ENCODE measurements around the gene IGF2BP2. TPM values are rescaled to one million over a fixed set of nuclear protein-coding genes. Genes with fewer than 3 reads are reported as not detected.

IGF2BP2 gene
- total and polyA plus RNA-seq, 2 donors (not counting 1 experiment from before 2014, with no cell fraction given): 0.01 TPM; not detected in 1

DNA sequence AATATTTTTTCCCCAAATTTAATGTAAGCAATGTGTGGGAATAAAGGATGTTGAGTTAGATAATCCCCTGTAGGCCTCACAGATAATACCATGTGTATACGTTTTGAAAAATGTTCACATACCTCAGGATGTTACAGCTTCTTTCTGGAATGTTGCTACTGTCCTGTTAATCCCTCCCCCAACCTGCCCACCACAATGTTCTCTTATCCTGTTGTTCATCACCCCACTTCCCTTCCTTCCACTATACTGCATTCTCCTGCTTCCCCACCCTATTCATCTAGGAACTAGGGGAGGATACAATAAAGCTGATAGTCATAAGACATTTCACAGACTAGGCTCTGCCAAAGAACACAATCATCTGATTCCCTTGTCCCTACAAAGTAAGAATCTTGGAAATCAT, 92.1 kb downstream of the IGF2BP2 start:
- Histone ChIP-seq H3K4me1 (ENCODE audit: control insufficient read depth in 2 of 2, insufficient read depth in 2 of 2, low read length in 2 of 2) (no peaks in the 10 kb centered on the region), H3K9me3 (ENCODE audit: control extremely low read depth in 1 of 3, control insufficient read depth in 2 of 3, insufficient read depth in 1 of 3, low read length in 2 of 3) (no peaks in the 10 kb centered on the region), H3K4me2 (replicated peaks; ENCODE audit: low read depth, low read length, poor library complexity, severe bottlenecking) (no peak overlapping the region), H4K20me1 (ENCODE audit: control insufficient read depth, insufficient read depth, low read length, poor library complexity, severe bottlenecking) (no peaks in the 10 kb centered on the region), H2AFZ (ENCODE audit: insufficient read depth, low read depth, low read length, poor library complexity, severe bottlenecking) (no peak overlapping the region), H3K79me2 (ENCODE audit: control insufficient read depth, insufficient read depth, low read length) (no peaks in the 10 kb centered on the region), H3K9ac (ENCODE audit: low read length) (no peak overlapping the region), H3K27ac (ENCODE audit: low read length in 2 of 2) (no peak overlapping the region), H3K36me3 (replicated peaks in 1 of 2; ENCODE audit: control extremely low read depth in 1 of 2, control insufficient read depth in 1 of 2, extremely low read depth in 1 of 2, insufficient read depth in 2 of 2, low read length in 1 of 2) (no peaks in the 10 kb centered on the region), H3K27me3 (replicated peaks in 1 of 4; ENCODE audit: control extremely low read depth in 1 of 4, control insufficient read depth in 3 of 4, insufficient read depth in 4 of 4, low read length in 3 of 4) (no peaks in the 10 kb centered on the region), H3K4me3 (ENCODE audit: control extremely low read depth in 1 of 5, extremely low read depth in 1 of 5, insufficient read depth in 1 of 5, low read depth in 2 of 5, low read length in 4 of 5) (no peak overlapping the region)
- WGBS (ENCODE audit: insufficient coverage): no CpG with 5 or more reads among the region's 1 CpG
- no peak overlapping the region for H3K4me3 Mint-ChIP-seq
- POLR2A ChIA-PET: no interaction called here
- ATAC-seq (ENCODE audit: low read depth) (no peak), DNase-seq (no peak)
- intact Hi-C loops (cut with micrococcal nuclease): no loop called here
- H3K4me1 Mint-ChIP-seq: no peaks in the 10 kb centered on the region
- CTCF ChIA-PET: interaction anchor here (0.6 kb wide), 1 partner anchor 1130 kb away, joined by 3 read pairs; no protein-coding TSS in a partner anchor
- peaks cover 19% of the 10 kb centered on the region for H3K27me3 Mint-ChIP-seq
- no peak for TF ChIP-seq EZH2 (IDR thresholded peaks at IDR 0.05; ENCODE audit: borderline replicate concordance, insufficient read depth, low read depth, low read length, poor library complexity, severe bottlenecking)
- TF ChIP-seq, protein P1, sequence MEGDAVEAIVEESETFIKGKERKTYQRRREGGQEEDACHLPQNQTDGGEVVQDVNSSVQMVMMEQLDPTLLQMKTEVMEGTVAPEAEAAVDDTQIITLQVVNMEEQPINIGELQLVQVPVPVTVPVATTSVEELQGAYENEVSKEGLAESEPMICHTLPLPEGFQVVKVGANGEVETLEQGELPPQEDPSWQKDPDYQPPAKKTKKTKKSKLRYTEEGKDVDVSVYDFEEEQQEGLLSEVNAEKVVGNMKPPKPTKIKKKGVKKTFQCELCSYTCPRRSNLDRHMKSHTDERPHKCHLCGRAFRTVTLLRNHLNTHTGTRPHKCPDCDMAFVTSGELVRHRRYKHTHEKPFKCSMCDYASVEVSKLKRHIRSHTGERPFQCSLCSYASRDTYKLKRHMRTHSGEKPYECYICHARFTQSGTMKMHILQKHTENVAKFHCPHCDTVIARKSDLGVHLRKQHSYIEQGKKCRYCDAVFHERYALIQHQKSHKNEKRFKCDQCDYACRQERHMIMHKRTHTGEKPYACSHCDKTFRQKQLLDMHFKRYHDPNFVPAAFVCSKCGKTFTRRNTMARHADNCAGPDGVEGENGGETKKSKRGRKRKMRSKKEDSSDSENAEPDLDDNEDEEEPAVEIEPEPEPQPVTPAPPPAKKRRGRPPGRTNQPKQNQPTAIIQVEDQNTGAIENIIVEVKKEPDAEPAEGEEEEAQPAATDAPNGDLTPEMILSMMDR (IDR thresholded peaks at IDR 0.05): no peak
- no peak overlapping the region for H3K27ac Mint-ChIP-seq
- no peaks in the 10 kb centered on the region for H3K9me3 Mint-ChIP-seq (ENCODE audit: insufficient read depth)

DNA sequence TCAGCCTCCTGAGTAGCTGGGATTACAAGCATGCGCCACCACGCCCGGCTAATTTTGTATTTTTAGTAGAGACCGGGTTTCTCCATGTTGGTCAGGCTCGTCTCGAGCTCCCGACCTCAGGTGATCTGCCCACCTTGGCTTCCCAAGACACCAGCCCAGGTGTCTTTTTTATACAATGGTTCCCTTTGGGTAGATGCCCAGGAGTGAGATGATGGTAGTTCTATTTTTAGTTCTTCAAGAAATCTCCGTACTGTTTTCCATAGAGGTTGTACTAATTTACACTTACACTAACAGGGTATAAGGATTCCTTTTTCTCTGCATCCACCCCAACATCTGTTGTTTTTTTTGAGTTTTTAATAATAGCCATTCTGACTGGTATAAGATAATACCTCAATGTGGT, 94.3 kb downstream of the IGF2BP2 start:
- ChIA-PET POLR2A (no interaction called here), CTCF (interaction anchor here (1.0 kb wide), 1 partner anchor 38 kb away, joined by 5 read pairs; no protein-coding TSS in a partner anchor)
- peaks cover 19% of the 10 kb centered on the region for H3K27me3 Mint-ChIP-seq
- H3K4me1 Mint-ChIP-seq: no peaks in the 10 kb centered on the region
- Histone ChIP-seq H3K9ac (ENCODE audit: low read length) (no peak overlapping the region), H3K4me3 (ENCODE audit: control extremely low read depth in 1 of 5, extremely low read depth in 1 of 5, insufficient read depth in 1 of 5, low read depth in 2 of 5, low read length in 4 of 5) (no peak overlapping the region), H3K27me3 (replicated peaks in 1 of 4; ENCODE audit: control extremely low read depth in 1 of 4, control insufficient read depth in 3 of 4, insufficient read depth in 4 of 4, low read length in 3 of 4) (peaks cover 0 to 2% (median 0%) of the 10 kb centered on the region in 4 experiments), H3K4me1 (ENCODE audit: control insufficient read depth in 2 of 2, insufficient read depth in 2 of 2, low read length in 2 of 2) (no peaks in the 10 kb centered on the region), H3K4me2 (replicated peaks; ENCODE audit: low read depth, low read length, poor library complexity, severe bottlenecking) (no peak overlapping the region), H4K20me1 (ENCODE audit: control insufficient read depth, insufficient read depth, low read length, poor library complexity, severe bottlenecking) (no peaks in the 10 kb centered on the region), H3K79me2 (ENCODE audit: control insufficient read depth, insufficient read depth, low read length) (no peaks in the 10 kb centered on the region), H2AFZ (ENCODE audit: insufficient read depth, low read depth, low read length, poor library complexity, severe bottlenecking) (no peak overlapping the region), H3K27ac (ENCODE audit: low read length in 2 of 2) (no peak overlapping the region), H3K9me3 (ENCODE audit: control extremely low read depth in 1 of 3, control insufficient read depth in 2 of 3, insufficient read depth in 1 of 3, low read length in 2 of 3) (no peaks in the 10 kb centered on the region), H3K36me3 (replicated peaks in 1 of 2; ENCODE audit: control extremely low read depth in 1 of 2, control insufficient read depth in 1 of 2, extremely low read depth in 1 of 2, insufficient read depth in 2 of 2, low read length in 1 of 2) (no peaks in the 10 kb centered on the region)
- H3K4me3 Mint-ChIP-seq: no peak overlapping the region
- DNase-seq (no peak), ATAC-seq (ENCODE audit: low read depth) (no peak)
- no CpG with 5 or more reads among the region's 8 CpGs for WGBS (ENCODE audit: insufficient coverage)
- H3K9me3 Mint-ChIP-seq (ENCODE audit: insufficient read depth): no peaks in the 10 kb centered on the region
- no peak for TF ChIP-seq EZH2 (IDR thresholded peaks at IDR 0.05; ENCODE audit: borderline replicate concordance, insufficient read depth, low read depth, low read length, poor library complexity, severe bottlenecking)
- TF ChIP-seq, protein P1 (IDR thresholded peaks at IDR 0.05): no peak
- intact Hi-C loops (cut with micrococcal nuclease): no loop called here
- no peak overlapping the region for H3K27ac Mint-ChIP-seq
